ENCODE results near the gene KLHL22. TPM values are rescaled to one million over a fixed set of nuclear protein-coding genes. Genes with fewer than 3 reads are reported as not detected.
"Not testable (repeated sequence)": the region's sequence is repeated elsewhere in the genome, so short reads cannot be mapped to it uniquely, and the experiment has no call there.

Gene KLHL22
- total RNA-seq, 1 experiment from 2014 or later, result 23.6 TPM

DNA sequence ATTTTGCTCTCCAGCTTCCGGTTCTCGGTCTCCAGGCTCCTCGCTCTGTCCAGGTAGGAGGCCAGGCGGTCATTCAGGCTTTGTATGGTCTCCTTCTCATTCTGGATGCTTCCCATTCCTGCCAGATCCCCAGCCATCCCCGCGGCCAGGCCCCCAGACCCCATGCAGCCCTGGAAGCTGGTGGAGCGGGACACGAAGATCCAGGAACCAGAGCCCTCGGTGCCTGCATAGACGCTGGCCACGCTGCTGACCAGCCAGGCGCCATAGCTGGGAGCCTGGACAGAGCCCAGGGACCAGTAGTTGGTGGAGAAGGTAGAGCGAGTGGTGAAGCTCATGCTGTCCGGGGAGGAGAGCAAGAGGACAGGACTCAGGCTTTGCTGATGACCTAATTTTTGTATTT lies 11.8 kb downstream of the KLHL22 start:
- no peak for DNase-seq (ENCODE audit: low read depth)
- in situ Hi-C loops (cut with HindIII; ENCODE audit: low pct_unique_long_range_greater_than_20kb, low sequenced_read_pairs), result no loop called here

DNA sequence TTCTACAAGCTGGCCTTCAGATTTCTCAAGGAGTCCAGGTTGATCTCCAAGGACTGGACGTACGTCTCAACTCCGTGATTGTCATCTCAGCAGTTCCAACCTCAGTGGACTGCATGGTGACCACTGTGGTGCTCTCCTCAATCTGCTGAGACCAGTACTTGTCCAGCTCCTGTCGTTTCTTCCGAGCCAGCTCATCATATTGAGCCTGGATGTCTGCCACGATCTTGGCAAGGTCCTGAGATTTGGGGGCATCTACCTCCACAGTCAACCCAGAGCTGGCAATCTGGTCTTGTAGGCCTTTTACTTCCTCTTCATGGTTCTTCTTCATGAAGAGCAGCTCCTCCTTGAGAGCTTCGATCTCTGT lies 12.5 kb downstream of the KLHL22 start:
- in situ Hi-C loops (cut with HindIII; ENCODE audit: low pct_unique_long_range_greater_than_20kb, low sequenced_read_pairs); DNase-seq (ENCODE audit: low read depth): not testable (repeated sequence)

DNA sequence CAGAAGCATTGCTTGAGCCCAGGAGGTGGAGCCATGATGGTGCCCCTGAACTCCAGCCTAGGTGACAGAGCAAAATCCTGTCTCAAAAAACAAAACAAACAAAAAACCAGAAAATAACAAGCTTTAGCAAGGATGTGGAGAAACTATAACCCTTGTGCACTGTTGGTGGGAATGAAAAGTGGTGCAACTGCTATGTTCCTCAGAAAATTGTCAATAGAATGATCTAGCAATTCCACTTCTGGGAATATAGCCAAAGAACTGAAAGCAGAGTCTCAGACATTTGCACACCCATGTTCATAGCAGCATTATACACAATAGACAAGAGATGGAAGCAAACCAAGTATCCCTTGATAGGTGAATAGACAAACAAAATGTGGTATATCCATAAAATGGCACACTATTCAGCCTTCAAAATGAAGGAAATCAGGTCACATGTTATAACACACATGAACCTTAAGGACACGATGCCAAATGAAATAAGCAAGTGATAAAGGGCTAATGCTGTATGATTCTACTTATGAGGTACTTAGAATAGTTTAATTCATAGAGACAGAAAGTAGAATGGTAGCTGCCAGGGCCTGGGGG lies 15.9 kb downstream of the KLHL22 start:
- in situ Hi-C loops (cut with HindIII; ENCODE audit: low pct_unique_long_range_greater_than_20kb, low sequenced_read_pairs), result no loop called here

GRCh38 chr22:20478059-20478458 lies 17.5 kb downstream of the KLHL22 start:
- DNase-seq (ENCODE audit: low read depth); in situ Hi-C loops (cut with HindIII; ENCODE audit: low pct_unique_long_range_greater_than_20kb, low sequenced_read_pairs): not testable (repeated sequence)

More for the DNA sequence above, 15.9 kb downstream of the KLHL22 start:
- DNase-seq (ENCODE audit: low read depth), result no peak

DNA sequence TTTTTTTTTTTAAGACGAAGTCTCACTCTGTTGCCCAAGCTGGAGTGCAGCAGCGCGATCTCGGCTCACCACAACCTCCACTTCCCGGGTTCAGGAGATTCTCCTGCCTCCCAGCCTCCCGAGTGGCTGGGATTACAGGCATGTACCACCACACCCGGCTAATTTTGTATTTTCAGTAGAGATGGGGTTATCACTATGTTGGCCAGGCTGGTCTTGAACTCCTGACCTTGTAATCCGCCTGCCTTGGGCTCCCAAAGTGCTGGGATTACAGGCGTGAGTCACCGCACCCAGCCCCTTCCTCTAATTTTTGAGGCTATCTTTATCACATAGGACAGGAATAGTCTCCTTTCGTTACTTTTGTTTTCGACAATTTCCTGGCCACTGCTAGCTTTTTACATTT lies 20.0 kb downstream of the KLHL22 start:
- in situ Hi-C loops (cut with HindIII; ENCODE audit: low pct_unique_long_range_greater_than_20kb, low sequenced_read_pairs); DNase-seq (ENCODE audit: low read depth): not testable (repeated sequence)

GRCh38 chr22:20475115-20475436 lies 20.5 kb downstream of the KLHL22 start:
- in situ Hi-C loops (cut with HindIII; ENCODE audit: low pct_unique_long_range_greater_than_20kb, low sequenced_read_pairs), result no loop called here
- no peak for DNase-seq (ENCODE audit: low read depth)

DNA sequence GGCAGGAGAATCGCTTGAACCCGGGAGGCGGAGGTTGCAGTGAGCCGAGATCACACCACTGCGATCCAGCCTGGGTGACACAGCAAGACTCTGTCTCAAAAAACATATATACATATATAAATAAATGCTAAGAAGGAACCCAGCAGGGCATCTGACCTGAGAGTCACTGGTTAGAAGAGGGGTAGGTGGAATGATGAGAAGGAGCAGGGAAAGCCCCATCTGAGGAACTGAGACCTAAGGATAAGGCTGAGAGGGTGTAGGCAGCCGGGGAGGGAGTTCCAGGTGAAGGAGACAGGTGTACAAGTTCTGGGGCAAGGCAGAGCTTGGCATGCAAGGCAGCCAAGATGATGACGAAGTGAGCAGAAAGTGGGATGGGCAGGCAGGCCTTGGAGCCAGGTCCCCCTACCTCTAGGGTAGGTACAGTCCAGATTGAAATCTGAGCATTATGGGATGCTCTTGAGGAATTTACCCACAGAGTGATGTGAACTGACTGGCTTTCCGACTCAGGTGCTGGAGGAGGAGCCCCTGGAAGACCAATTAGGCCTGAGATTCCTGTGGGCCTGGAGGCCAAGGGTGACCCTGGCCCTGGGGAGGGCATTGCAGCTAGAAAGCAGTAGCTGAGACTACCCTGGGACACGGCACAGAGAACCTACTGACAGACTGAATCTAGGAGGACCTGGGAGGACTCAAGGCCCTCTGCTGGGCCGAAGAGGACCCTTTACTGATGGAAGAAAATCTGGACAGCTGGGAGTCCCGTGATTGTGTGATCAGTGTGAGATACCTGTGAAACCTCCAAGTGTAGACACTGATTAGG lies 22.8 kb downstream of the KLHL22 start:
- no peak for DNase-seq (ENCODE audit: low read depth)
- in situ Hi-C loops (cut with HindIII; ENCODE audit: low pct_unique_long_range_greater_than_20kb, low sequenced_read_pairs), result no loop called here

GRCh38 chr22:20471126-20471833 lies 24.3 kb downstream of the KLHL22 start:
- in situ Hi-C loops (cut with HindIII; ENCODE audit: low pct_unique_long_range_greater_than_20kb, low sequenced_read_pairs), result no loop called here
- DNase-seq (ENCODE audit: low read depth), result no peak

DNA sequence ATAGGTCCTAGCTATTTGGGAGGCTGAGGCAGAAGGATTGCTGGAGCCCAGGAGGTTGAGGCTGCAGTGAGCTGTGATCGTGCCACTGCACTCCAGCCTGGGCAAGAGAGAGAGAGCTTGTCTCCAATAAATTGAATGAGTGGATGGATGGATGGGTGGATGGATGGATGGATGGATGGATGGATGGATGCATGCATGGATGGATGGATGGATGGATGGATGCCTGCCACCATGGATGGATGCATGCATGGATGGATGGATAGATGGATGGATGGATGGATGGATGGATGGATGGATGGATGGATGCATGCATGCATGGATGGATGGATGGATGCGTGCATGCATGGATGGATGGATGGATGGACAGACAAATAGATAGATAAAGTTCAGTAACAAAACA lies 25.1 kb downstream of the KLHL22 start:
- in situ Hi-C loops (cut with HindIII; ENCODE audit: low pct_unique_long_range_greater_than_20kb, low sequenced_read_pairs); DNase-seq (ENCODE audit: low read depth): not testable (repeated sequence)

DNA sequence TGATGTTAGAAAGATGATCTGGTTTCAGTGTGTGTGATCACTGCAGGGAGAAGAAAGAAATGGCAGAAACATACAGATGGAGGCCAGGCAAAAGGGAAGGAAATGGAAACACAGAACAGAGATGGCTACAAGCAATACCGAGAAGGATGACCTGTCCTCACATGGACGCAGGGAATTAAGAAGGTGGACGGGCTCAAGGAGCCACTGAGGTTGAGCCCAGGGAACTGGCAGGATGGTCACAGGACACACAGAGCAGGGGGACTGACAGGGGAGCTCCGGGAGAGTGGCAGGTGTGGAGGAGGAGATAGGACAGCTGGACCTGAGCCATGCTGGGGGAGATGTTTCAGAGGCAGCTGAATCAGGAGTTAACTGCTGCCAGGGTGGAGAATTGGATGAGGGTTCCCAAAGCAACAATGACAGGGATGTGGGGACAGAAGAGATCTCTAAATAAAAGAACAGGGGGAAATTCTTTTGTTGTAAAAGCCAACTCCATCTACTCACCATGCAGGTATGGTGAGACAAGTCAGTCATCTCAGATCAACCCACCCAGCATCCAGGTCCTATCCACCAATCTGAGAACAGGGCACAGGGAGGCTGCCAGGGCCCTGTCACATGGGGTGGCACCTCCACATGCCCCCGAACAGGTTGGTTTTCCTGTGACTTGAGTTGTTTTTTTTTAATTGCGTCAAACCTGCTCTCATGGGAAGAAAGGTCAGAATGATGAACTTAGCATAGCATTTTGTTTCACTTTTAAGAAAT lies 26.3 kb downstream of the KLHL22 start:
- in situ Hi-C loops (cut with HindIII; ENCODE audit: low pct_unique_long_range_greater_than_20kb, low sequenced_read_pairs), result no loop called here
- DNase-seq (ENCODE audit: low read depth), result no peak

- DNase-seq (ENCODE audit: low read depth), result no peak
- in situ Hi-C loops (cut with HindIII; ENCODE audit: low pct_unique_long_range_greater_than_20kb, low sequenced_read_pairs), result no loop called here
These were observed 28.8 kb downstream of the KLHL22 start for GRCh38 chr22:20466659-20467379.

- no peak for DNase-seq (ENCODE audit: low read depth)
- in situ Hi-C loops (cut with HindIII; ENCODE audit: low pct_unique_long_range_greater_than_20kb, low sequenced_read_pairs), result no loop called here
These were observed 29.9 kb downstream of the KLHL22 start for GRCh38 chr22:20465759-20466077.

DNA sequence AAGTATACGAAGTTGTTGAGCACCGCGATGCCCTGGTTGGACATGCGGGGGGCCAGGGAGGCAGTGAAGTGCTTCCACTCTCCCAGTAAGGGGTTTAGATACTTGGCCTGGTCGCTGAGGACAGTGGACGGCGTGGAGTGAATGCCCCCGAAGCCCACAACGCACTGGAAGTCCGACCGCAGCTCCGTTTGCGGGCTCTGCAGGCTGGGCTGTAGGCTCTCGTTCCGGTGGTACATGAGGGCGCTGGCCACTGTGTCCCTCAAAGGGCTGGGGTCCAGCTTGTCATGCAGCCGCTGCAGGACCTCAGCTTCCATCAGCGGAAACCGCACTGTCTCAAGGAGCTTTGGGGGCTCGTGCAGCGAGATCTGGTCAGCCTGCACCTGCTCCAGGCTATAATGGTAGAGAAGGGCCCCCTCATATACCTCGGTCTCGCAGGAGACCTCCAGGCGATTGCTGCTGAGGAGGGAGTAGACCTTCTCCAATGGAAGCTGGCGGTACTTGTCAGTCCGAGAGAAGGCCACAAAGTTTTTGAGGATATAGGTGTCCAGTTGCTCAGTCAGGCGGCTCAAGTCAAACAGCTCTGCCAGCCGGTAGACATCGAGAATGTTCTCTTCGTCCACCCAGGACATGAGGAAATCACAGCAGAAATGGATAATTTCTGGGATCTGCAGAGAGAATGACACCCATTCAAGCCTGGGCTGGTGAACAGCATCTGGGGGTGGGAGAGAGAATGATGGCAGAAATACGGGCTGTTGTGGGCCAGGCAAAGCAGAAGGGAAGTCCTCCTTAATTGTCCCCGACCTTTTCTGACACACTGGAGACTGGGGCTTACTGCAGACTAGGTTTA lies 30.5 kb downstream of the KLHL22 start:
- in situ Hi-C loops (cut with HindIII; ENCODE audit: low pct_unique_long_range_greater_than_20kb, low sequenced_read_pairs), result no loop called here
- DNase-seq (ENCODE audit: low read depth), result no peak

DNA sequence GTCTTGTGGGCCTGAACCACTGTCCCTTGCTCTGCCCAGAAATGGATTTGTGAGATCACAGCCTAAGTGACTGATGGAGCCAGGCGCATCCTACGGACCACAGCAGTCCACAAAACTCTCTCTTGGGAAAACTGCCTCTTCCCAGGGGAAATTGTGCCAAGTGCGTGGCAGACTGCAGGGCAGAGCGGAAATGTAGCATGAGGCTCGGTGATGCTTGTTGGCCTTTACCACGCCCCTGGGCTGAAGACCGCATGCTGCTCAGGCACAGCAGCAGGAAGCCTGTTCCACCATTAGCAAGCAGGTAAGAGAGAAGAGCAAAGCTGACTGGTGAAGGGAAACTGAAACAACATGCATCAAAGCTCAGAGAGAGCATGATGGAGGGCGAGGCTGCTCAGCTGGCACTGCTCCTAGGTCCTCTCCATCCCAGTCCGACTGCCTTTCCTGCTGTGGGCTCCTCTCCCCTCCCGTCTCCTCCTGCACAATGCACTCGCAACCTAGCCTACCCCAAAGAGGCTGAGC lies 31.4 kb downstream of the KLHL22 start:
- no peak for DNase-seq (ENCODE audit: low read depth)
- in situ Hi-C loops (cut with HindIII; ENCODE audit: low pct_unique_long_range_greater_than_20kb, low sequenced_read_pairs), result no loop called here

DNA sequence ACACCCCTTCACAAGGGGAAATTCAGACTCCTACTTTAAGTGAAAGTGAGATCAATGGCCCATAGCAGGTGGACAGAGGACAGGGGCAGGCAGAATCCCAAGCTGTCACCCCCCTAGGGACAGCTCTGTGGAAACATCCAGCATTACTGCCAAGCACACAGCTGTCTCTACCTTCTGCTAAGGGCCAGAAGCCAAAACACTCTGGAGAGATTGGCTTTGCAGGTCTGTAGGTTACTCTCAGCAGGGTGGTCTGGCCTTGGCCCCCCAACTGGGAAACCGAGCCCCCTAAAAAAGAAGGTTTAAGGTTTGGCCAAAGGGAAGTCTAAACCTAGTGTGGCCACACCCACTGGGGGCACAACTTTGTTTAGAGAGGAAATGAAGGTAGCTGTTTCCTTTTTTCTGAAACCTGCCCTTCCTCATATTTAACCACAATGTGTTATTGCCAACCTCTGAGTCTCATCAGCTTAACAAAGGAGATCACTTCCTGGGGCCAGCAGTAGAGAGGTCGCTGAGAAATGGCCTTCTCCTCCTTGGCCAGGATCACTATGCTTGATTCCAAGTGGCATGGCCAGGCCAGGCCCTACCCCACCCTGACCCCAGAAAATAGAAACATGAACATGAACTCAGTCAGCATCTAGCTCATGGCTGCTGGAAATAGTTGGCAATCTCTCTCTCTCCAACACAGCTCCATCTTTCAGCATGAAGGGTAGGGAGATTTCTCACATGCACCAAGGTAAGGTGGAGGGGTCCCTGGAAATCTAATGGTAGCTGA lies 32.1 kb downstream of the KLHL22 start:
- no peak for DNase-seq (ENCODE audit: low read depth)
- in situ Hi-C loops (cut with HindIII; ENCODE audit: low pct_unique_long_range_greater_than_20kb, low sequenced_read_pairs), result no loop called here

- DNase-seq (ENCODE audit: low read depth), result no peak
- in situ Hi-C loops (cut with HindIII; ENCODE audit: low pct_unique_long_range_greater_than_20kb, low sequenced_read_pairs), result no loop called here
These were observed 35.7 kb downstream of the KLHL22 start for GRCh38 chr22:20459862-20460261.

- no peak for DNase-seq (ENCODE audit: low read depth)
- in situ Hi-C loops (cut with HindIII; ENCODE audit: low pct_unique_long_range_greater_than_20kb, low sequenced_read_pairs), result no loop called here
These were observed 36.4 kb downstream of the KLHL22 start for GRCh38 chr22:20459152-20459542.

Data from Caki2 (cell line).